Gastroesophageal sphincter (tissue), 4 donors: Measurements from ENCODE around the gene LINS1. TPM values are rescaled to one million over a fixed set of nuclear protein-coding genes. Genes with fewer than 3 reads are reported as not detected.

Source experiments
- ATAC-seq: fragments of 150-250 bp; one replicate; pipeline ENCODE4 v1.9.1; 2016; ENCODE audit warnings: mild to moderate bottlenecking, moderate library complexity
- H3K27ac ChIP-seq, 4 donors: fragments of 200-600 bp; sonication (generic) in 3 of 4; 1 replicate in 3 of 4; 2 replicates in 1 of 4; pipeline ENCODE4 v1.5.1; 2016 to 2019
- H3K27me3 ChIP-seq: fragments of 200-600 bp; sonication (generic); one replicate; pipeline ENCODE4 v1.5.1; 2019
- H3K36me3 ChIP-seq, 2 donors: fragments of 200-600 bp; sonication (generic); one replicate each; pipeline ENCODE4 v1.5.1; 2019; ENCODE audit warnings: control low read depth in 1 of 2
- H3K4me1 ChIP-seq, 3 donors: fragments of 200-600 bp; sonication (generic); 1 replicate in 2 of 3; 2 replicates in 1 of 3; pipeline ENCODE4 v1.5.1; 2016 to 2019; ENCODE audit warnings: control low read depth in 2 of 3
- H3K4me3 ChIP-seq, 2 donors: fragments of 200-600 bp; sonication (generic); one replicate each; pipeline ENCODE4 v1.5.1; 2019; ENCODE audit warnings: mild to moderate bottlenecking in 1 of 2, moderate library complexity in 1 of 2
- H3K9me3 ChIP-seq, 3 donors: fragments of 200-600 bp; sonication (generic); one replicate each; pipeline ENCODE4 v1.5.1; 2017 to 2019; ENCODE audit warnings: control low read depth in 2 of 3
- EP300 ChIP-seq: sonication (generic); formaldehyde crosslinking; IDR thresholded peaks from one replicate; pipeline ENCODE4 v1.6.1; 2017; ENCODE audit warnings: antibody characterized with exemption, mild to moderate bottlenecking
- POLR2A ChIP-seq, 2 donors: fragments of 450-650 bp; IDR thresholded peaks; one replicate each; pipeline ENCODE4 v1.6.1; 2017; ENCODE audit warnings: antibody characterized with exemption in 2 of 2, mild to moderate bottlenecking in 2 of 2, moderate library complexity in 1 of 2
- POLR2AphosphoS5 ChIP-seq: sonication (generic); formaldehyde crosslinking; IDR thresholded peaks from one replicate; pipeline ENCODE4 v1.6.1; 2017; ENCODE audit warnings: antibody characterized with exemption
- WGBS, 2 donors: methylation state at CpG; one replicate each; pipeline ENCODE4 v1.1.5; 2018; ENCODE audit warnings: low coverage in 1 of 2; 5-methylcytosine and 5-hydroxymethylcytosine counted together
- small RNA-seq, 4 donors: library from RNA; depleted of rRNA; stranded (forward); fragments of <200 nt; gene quantifications; one replicate each; pipeline ENCODE3, GENCODE V24; 2016
- total RNA-seq, 4 donors: library from RNA; depleted of rRNA; stranded (reverse); fragments of >200 nt; gene quantifications; one replicate each; pipeline ENCODE4 v1.1.0, GENCODE V29; 2016
- TF ChIP-seq, protein P1 (sequence below), 4 experiments: fragments of 200-600 bp in 2 of 4; fragments of 450-650 bp in 2 of 4; sonication (generic) in 1 of 4; IDR thresholded peaks; one replicate each; pipeline ENCODE4 v1.5.1; 2017 to 2019; ENCODE audit warnings: antibody characterized with exemption in 4 of 4, mild to moderate bottlenecking in 2 of 4, moderate library complexity in 2 of 4

Gene LINS1
- total RNA-seq, 4 donors from 2014 or later: 9.6 to 23.8 (median 13.9) TPM

DNA sequence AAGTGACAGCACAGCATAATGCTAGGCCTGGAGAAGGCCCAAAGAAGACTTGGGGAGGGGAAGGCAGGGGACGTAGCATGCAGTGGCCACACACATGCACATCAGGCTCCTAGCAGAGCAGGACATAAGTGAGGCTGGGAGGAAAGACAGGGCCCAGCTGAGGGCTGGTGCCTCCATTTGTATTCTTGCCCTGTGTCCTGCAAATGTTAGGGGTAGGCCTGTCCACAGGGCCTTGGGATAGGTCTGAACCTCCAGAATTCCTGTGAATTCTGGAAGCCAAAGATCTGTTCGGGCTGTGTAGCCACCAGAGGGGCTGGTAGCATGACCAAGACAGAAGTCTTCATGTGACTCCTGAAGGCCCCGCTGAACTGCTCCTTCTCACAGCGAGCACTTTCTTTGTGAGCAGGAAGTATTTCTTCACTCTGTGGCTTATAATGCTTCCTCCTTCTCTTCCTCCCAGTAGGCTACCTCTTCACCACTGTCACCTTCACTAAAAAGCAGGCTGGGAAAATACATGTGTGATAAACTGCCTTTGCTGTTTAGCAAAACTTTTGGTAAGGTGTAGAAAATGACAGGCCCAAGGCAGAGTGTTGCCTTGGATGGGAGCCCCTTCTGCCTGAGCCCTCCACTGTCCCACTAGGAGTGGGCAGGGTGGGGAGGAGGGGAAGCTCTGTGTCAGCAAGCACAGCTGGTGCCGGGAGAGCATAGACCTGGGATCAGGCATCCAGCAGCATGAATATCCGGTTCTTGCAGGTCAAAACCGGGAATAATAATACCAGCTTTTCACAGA, 81.7 kb downstream of the LINS1 start:
- H3K27ac ChIP-seq: no peak overlapping the region
- 70 to 81% methylated on average over 5 to 6 of the region's 7 CpGs for WGBS, 2 donors
- no peaks in the 10 kb centered on the region for H3K9me3 ChIP-seq
- H3K36me3 ChIP-seq: no peaks in the 10 kb centered on the region
- TF ChIP-seq POLR2A (IDR thresholded peaks at IDR 0.05): no peak
- TF ChIP-seq, protein P1, sequence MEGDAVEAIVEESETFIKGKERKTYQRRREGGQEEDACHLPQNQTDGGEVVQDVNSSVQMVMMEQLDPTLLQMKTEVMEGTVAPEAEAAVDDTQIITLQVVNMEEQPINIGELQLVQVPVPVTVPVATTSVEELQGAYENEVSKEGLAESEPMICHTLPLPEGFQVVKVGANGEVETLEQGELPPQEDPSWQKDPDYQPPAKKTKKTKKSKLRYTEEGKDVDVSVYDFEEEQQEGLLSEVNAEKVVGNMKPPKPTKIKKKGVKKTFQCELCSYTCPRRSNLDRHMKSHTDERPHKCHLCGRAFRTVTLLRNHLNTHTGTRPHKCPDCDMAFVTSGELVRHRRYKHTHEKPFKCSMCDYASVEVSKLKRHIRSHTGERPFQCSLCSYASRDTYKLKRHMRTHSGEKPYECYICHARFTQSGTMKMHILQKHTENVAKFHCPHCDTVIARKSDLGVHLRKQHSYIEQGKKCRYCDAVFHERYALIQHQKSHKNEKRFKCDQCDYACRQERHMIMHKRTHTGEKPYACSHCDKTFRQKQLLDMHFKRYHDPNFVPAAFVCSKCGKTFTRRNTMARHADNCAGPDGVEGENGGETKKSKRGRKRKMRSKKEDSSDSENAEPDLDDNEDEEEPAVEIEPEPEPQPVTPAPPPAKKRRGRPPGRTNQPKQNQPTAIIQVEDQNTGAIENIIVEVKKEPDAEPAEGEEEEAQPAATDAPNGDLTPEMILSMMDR (IDR thresholded peaks at IDR 0.05): no peak
- no peak for TF ChIP-seq EP300
- no peak for TF ChIP-seq POLR2AphosphoS5
- peak; percentile 44 for ATAC-seq
- no peak overlapping the region for H3K4me3 ChIP-seq
- no peaks in the 10 kb centered on the region for H3K27me3 ChIP-seq
- peaks cover 0 to 23% (median under 1%) of the 10 kb centered on the region in 3 donors for H3K4me1 ChIP-seq

DNA sequence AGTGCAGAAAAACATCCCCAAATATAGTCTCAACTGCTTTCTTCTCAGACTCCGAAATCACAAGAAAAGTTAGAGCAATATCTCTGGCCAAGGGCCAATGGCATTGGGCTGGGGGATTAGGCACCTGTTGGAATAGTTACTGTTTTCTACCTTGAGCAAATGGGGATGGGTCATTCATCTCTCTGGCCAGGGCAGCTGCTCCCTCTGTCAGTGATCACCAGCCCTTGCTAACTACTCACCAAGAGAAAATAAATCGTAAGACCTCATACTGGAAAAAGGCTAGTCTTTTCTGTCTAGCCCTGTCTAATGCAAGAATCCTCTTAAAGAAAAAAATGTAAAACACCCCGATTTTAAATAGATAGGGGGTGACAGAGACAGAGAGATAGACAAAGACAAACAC, 84.1 kb downstream of the LINS1 start:
- Histone ChIP-seq H3K36me3 (no peaks in the 10 kb centered on the region), H3K9me3 (no peaks in the 10 kb centered on the region), H3K27me3 (no peaks in the 10 kb centered on the region), H3K27ac (no peak overlapping the region), H3K4me3 (no peak overlapping the region), H3K4me1 (peaks cover 0 to 20% (median 0%) of the 10 kb centered on the region in 3 donors)
- ATAC-seq: no peak
- 56 to 92% methylated on average over 2 of the region's 3 CpGs for WGBS, 2 donors
- TF ChIP-seq POLR2AphosphoS5 (no peak), EP300 (no peak), POLR2A (IDR thresholded peaks at IDR 0.05) (no peak)
- TF ChIP-seq, protein P1 (IDR thresholded peaks at IDR 0.05): no peak

Small RNAs within 50 kb of the gene (small RNA-seq; reads per million reads assigned to genes)
- gene RF00019 (0 reads per million in 4 donors), gene RNU6-181P (0 reads per million in 4 donors), gene RNU6-322P (0 reads per million in 4 donors)

Other genes starting within 250 kb of the LINS1 start
- 1 to 10 TPM in 2 of 4 donors, under 1 TPM in 2; 0.27 to 7.6 (median 1.1) TPM for gene CERS3, start 73.2 kb downstream of the LINS1 start, total RNA-seq
- gene ASB7, start 405 bp upstream of the LINS1 start, total RNA-seq: 10 to 100 TPM; 10.2 to 14.8 (median 11.9) TPM